Sigmoid colon (tissue), 4 donors: ENCODE data around the gene CRYBA1.

Experiments used
- EP300 ChIP-seq, 4 donors: sonication (generic); formaldehyde crosslinking; IDR thresholded peaks; one replicate each; pipeline ENCODE4 v1.6.1; 2017; ENCODE audit warnings: antibody characterized with exemption in 4 of 4
- POLR2A ChIP-seq, 2 donors: fragments of 450-650 bp; IDR thresholded peaks; one replicate each; pipeline ENCODE4 v1.6.1; 2016; ENCODE audit warnings: antibody characterized with exemption in 2 of 2, mild to moderate bottlenecking in 2 of 2, moderate library complexity in 2 of 2
- POLR2AphosphoS5 ChIP-seq, 4 donors: sonication (generic); formaldehyde crosslinking; IDR thresholded peaks; one replicate each; pipeline ENCODE4 v1.6.1; 2017; ENCODE audit warnings: antibody characterized with exemption in 4 of 4
- TF ChIP-seq, protein P1 (sequence below), 4 experiments: fragments of 450-650 bp in 3 of 4; fragments of 200-600 bp in 1 of 4; IDR thresholded peaks; one replicate each; pipeline ENCODE4 v1.5.1; 2016 to 2019; ENCODE audit warnings: antibody characterized with exemption in 4 of 4, mild to moderate bottlenecking in 3 of 4, moderate library complexity in 2 of 4

DNA sequence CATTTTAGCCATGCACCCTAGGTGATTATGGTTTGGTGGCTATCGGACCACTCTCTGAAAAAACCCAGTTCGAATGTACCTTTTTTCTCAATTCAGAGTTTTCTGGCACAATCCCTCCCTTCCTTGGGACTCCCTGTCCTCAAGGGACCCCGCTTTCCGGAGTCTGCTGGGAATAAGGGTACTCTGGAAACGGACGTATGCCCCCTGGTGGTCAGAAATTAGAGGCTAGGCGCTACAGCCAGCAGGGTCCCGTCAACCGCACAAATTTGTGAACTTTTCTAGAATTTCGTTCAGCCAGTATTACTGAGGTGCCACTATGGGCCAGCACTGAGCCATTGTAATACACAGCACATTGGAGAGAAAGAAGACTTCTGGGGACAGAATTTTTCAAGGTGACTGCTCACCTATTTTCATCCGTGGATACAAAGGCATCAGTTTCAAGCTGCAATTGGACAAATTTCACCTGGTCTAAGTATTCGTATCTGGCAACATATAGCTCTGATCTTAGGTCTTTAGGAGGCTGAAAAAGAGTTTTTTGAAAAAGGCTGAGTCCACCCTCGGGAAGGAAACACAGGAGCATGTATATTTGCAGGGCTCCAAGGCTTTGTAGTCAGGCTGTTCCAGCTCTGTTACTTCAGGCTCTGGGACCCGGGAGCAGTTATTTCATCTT is 27.1 kb upstream of the CRYBA1 start:
- TF ChIP-seq, protein P1, sequence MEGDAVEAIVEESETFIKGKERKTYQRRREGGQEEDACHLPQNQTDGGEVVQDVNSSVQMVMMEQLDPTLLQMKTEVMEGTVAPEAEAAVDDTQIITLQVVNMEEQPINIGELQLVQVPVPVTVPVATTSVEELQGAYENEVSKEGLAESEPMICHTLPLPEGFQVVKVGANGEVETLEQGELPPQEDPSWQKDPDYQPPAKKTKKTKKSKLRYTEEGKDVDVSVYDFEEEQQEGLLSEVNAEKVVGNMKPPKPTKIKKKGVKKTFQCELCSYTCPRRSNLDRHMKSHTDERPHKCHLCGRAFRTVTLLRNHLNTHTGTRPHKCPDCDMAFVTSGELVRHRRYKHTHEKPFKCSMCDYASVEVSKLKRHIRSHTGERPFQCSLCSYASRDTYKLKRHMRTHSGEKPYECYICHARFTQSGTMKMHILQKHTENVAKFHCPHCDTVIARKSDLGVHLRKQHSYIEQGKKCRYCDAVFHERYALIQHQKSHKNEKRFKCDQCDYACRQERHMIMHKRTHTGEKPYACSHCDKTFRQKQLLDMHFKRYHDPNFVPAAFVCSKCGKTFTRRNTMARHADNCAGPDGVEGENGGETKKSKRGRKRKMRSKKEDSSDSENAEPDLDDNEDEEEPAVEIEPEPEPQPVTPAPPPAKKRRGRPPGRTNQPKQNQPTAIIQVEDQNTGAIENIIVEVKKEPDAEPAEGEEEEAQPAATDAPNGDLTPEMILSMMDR (IDR thresholded peaks at IDR 0.05) = peak; percentile 73 to 95 (median 86)
- TF ChIP-seq EP300 (IDR thresholded peaks at IDR 0.05) = no peak
- peak in 1 of 4 donors; percentile 31 for TF ChIP-seq POLR2AphosphoS5 (IDR thresholded peaks at IDR 0.05)
- no peak for TF ChIP-seq POLR2A (IDR thresholded peaks at IDR 0.05)
